GM21737 (cell line): ENCODE results near the gene TCL1A.
A peak's percentile ranks its signal among the peaks of the same experiment; 100 is the strongest.

ENCODE experiments used
- ATAC-seq: cut with Tn5 transposase; IDR thresholded peaks from one replicate; pipeline ENCODE4 v1.9.1; 2021; ENCODE audit warnings: mild to moderate bottlenecking, moderate library complexity; ENCODE audit not compliant: unreplicated experiment

Gene TCL1A

GRCh38 chr14:95707327-95707726 lies 6.6 kb downstream of the TCL1A start:
- no peak for ATAC-seq

GRCh38 chr14:95705518-95705917 lies 8.4 kb downstream of the TCL1A start:
- ATAC-seq: no peak

GRCh38 chr14:95703805-95704204 lies 10.1 kb downstream of the TCL1A start:
- ATAC-seq: no peak

GRCh38 chr14:95703341-95703740 lies 10.6 kb downstream of the TCL1A start:
- ATAC-seq: no peak

- no peak for ATAC-seq
Measured at GRCh38 chr14:95701846-95702221, 12.1 kb downstream of the TCL1A start.

GRCh38 chr14:95700221-95700976 lies 13.5 kb downstream of the TCL1A start:
- ATAC-seq: no peak

GRCh38 chr14:95699412-95699811 lies 14.5 kb downstream of the TCL1A start:
- ATAC-seq: no peak

GRCh38 chr14:95698287-95698686 lies 15.6 kb downstream of the TCL1A start:
- ATAC-seq: no peak

- ATAC-seq: peak; percentile 41
Measured at GRCh38 chr14:95697764-95698163, 16.2 kb downstream of the TCL1A start.

- no peak for ATAC-seq
Measured at GRCh38 chr14:95696741-95697140, 17.2 kb downstream of the TCL1A start.

GRCh38 chr14:95695913-95696312 lies 18.0 kb downstream of the TCL1A start:
- no peak for ATAC-seq

- ATAC-seq: no peak
Measured at GRCh38 chr14:95695051-95695450, 18.9 kb downstream of the TCL1A start.

- no peak for ATAC-seq
Measured at GRCh38 chr14:95692109-95692508, 21.8 kb downstream of the TCL1A start.

GRCh38 chr14:95691591-95691990 lies 22.3 kb downstream of the TCL1A start:
- ATAC-seq: no peak

GRCh38 chr14:95690815-95691214 lies 23.1 kb downstream of the TCL1A start:
- no peak for ATAC-seq

GRCh38 chr14:95689441-95689840 lies 24.5 kb downstream of the TCL1A start:
- no peak for ATAC-seq

GRCh38 chr14:95686935-95687334 lies 27.0 kb downstream of the TCL1A start:
- no peak for ATAC-seq

- no peak for ATAC-seq
Measured at GRCh38 chr14:95685978-95686922, 27.7 kb downstream of the TCL1A start, which contains the start of gene TCL1B. Gene TCL1B (plus strand): TSS chr14:95686426. CDS start chr14:95686468, 42 bp downstream.

- no peak for ATAC-seq
Measured at GRCh38 chr14:95683793-95684192, 30.1 kb downstream of the TCL1A start.

- no peak for ATAC-seq
Measured at GRCh38 chr14:95681153-95681552, 32.8 kb downstream of the TCL1A start.

- no peak for ATAC-seq
Measured at GRCh38 chr14:95679998-95680735, 33.8 kb downstream of the TCL1A start.
